Breast epithelium (tissue), 4 donors: ENCODE results near the gene TPD52L2. TPM values are rescaled to one million over a fixed set of nuclear protein-coding genes. Genes with fewer than 3 reads are reported as not detected.

ENCODE experiments used
- DNase-seq, 2 donors: peaks; one replicate each; pipeline ENCODE4 v3.0.0-alpha.2; 2019; ENCODE audit warnings: low spot score in 2 of 2
- H3K27ac ChIP-seq, 2 donors: fragments of 200-600 bp; sonication (generic) in 1 of 2; one replicate each; pipeline ENCODE4 v1.5.1; 2016 to 2019; ENCODE audit warnings: mild to moderate bottlenecking in 1 of 2
- H3K27me3 ChIP-seq, 2 donors: fragments of 200-600 bp; sonication (generic) in 1 of 2; one replicate each; pipeline versions ENCODE4 v1.5.1 to v1.6.0; 2017 to 2019; ENCODE audit warnings: control low read depth in 1 of 2, mild to moderate bottlenecking in 1 of 2
- H3K36me3 ChIP-seq: fragments of 200-600 bp; one replicate; pipeline ENCODE4 v1.5.1; 2019
- H3K4me1 ChIP-seq, 2 donors: fragments of 200-600 bp; sonication (generic); one replicate each; pipeline ENCODE4 v1.5.1; 2016 to 2019; ENCODE audit warnings: control low read depth in 1 of 2
- H3K4me3 ChIP-seq, 3 donors: fragments of 200-600 bp; sonication (generic); 1 replicate in 2 of 3; 2 replicates in 1 of 3; pipeline ENCODE4 v1.5.1; 2016 to 2019; ENCODE audit warnings: mild to moderate bottlenecking in 3 of 3, moderate library complexity in 2 of 3
- H3K9me3 ChIP-seq, 2 donors: fragments of 200-600 bp; sonication (generic) in 1 of 2; one replicate each; pipeline ENCODE4 v1.5.1; 2016 to 2019; ENCODE audit warnings: control low read depth in 1 of 2
- POLR2A ChIP-seq: fragments of 450-650 bp; IDR thresholded peaks from one replicate; pipeline ENCODE4 v1.6.1; 2016; ENCODE audit warnings: antibody characterized with exemption, mild to moderate bottlenecking, moderate library complexity
- POLR2AphosphoS5 ChIP-seq, 3 donors: sonication (generic); formaldehyde crosslinking; IDR thresholded peaks; one replicate each; pipeline ENCODE4 v1.6.1; 2017; ENCODE audit warnings: antibody characterized with exemption in 3 of 3
- intact Hi-C: fragments of 100-400 bp; cut with DNase I; formaldehyde crosslinking; loops from one replicate; pipeline ENCODE4 v1.15.1; 2023; ENCODE audit warnings: low total_unique reads
- total RNA-seq, 3 donors: library from RNA; depleted of rRNA; stranded (reverse); fragments of >200 nt; gene quantifications; one replicate each; pipeline ENCODE4 v1.1.0, GENCODE V29; 2016
- TF ChIP-seq, protein P1 (sequence below), 3 donors: fragments of 450-650 bp; IDR thresholded peaks; one replicate each; pipeline ENCODE4 v1.5.1; 2016 to 2017; ENCODE audit warnings: antibody characterized with exemption in 3 of 3, mild to moderate bottlenecking in 3 of 3, moderate library complexity in 3 of 3

The TPD52L2 gene
- total RNA-seq, 3 donors from 2014 or later = 75.1 to 146 (median 84.2) TPM

DNA sequence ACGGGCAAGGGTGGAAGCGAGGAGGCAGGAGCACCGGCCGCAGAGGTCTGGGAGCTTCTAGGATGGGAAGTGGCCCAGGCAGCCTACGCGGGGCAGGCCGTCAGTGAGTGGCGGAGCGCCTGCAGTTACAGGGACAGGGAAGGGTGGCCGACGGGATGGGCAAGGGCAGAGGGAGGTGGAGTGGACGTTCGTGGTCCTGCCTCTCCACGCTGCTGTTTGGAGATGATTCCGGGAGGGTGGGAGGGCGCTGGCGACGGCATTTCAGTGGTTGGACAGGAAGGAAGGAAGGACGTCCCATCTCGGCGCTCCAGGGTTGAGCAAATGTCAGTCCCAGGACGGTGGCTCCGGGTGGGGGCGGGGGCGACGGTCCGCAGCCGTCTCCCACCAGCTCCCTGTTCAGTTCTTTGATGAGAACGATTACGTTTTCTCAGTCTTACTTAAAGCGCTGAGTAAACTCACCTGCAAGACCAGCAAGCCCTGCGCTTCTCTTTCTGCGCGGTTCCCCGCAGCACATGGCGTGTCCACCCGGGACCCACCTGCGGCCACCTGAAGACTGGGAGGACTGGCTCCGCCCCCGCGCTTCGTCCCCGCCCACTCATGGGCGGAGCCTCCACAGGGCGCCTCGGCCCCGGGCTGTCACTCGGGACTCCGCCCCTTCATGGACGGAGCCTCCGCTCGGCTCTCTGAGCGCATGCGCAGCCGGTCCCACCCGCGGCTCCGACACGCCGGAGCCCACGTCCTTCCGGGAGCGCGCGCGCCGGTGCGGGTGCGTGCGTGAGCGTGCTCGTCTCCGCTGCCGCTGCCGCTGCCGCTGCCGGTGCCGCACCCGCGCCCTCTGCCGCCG, 29.5 kb downstream of the TPD52L2 start, which contains the start of gene DNAJC5:
Gene DNAJC5, plus strand, starts transcription at position 769 of the 844 bp plus-strand sequence. CDS start 33,220 bp downstream, outside the sequence.
- Histone ChIP-seq H3K9me3 (no peaks in the 10 kb centered on the region), H3K36me3 (no peaks in the 10 kb centered on the region), H3K4me3 (peak within 1 kb of the TSS; percentile 65 to 85 (median 66)), H3K27ac (peak within 1 kb of the TSS; percentile 76 to 91), H3K4me1 (peaks cover 7 to 18% of the 10 kb centered on the region in 2 donors), H3K27me3 (no peaks in the 10 kb centered on the region)
- peak; percentile 90 to 94 for DNase-seq
- TF ChIP-seq, protein P1, sequence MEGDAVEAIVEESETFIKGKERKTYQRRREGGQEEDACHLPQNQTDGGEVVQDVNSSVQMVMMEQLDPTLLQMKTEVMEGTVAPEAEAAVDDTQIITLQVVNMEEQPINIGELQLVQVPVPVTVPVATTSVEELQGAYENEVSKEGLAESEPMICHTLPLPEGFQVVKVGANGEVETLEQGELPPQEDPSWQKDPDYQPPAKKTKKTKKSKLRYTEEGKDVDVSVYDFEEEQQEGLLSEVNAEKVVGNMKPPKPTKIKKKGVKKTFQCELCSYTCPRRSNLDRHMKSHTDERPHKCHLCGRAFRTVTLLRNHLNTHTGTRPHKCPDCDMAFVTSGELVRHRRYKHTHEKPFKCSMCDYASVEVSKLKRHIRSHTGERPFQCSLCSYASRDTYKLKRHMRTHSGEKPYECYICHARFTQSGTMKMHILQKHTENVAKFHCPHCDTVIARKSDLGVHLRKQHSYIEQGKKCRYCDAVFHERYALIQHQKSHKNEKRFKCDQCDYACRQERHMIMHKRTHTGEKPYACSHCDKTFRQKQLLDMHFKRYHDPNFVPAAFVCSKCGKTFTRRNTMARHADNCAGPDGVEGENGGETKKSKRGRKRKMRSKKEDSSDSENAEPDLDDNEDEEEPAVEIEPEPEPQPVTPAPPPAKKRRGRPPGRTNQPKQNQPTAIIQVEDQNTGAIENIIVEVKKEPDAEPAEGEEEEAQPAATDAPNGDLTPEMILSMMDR (IDR thresholded peaks at IDR 0.05) = no peak
- TF ChIP-seq POLR2A (no peak), POLR2AphosphoS5 (IDR thresholded peaks at IDR 0.05) (peak in 1 of 3 donors; percentile 34)
- intact Hi-C loops = loop anchor here (10.0 kb wide), 1 partner anchor 80 kb away; the partner anchor contains the start of gene SAMD10

GRCh38 chr20:63895202-63895951, 30.3 kb downstream of the TPD52L2 start:
- Histone ChIP-seq H3K9me3 (no peaks in the 10 kb centered on the region), H3K27me3 (no peaks in the 10 kb centered on the region), H3K4me3 (peak overlapping the region; percentile 65 to 85 (median 66)), H3K4me1 (peaks cover 3 to 10% of the 10 kb centered on the region in 2 donors), H3K36me3 (no peaks in the 10 kb centered on the region), H3K27ac (peak overlapping the region; percentile 76 to 91)
- DNase-seq = no peak
- TF ChIP-seq POLR2AphosphoS5 (IDR thresholded peaks at IDR 0.05) = no peak
- TF ChIP-seq, protein P1 (IDR thresholded peaks at IDR 0.05) = no peak
- no peak for TF ChIP-seq POLR2A
- intact Hi-C loops = loop anchor here (10.0 kb wide), 1 partner anchor 79 kb away; the partner anchor contains the start of gene SAMD10

GRCh38 chr20:63895952-63896263, 30.8 kb downstream of the TPD52L2 start:
- intact Hi-C loops = loop anchor here (10.0 kb wide), 1 partner anchor 79 kb away; the partner anchor contains the start of gene SAMD10
- peaks cover 3 to 10% of the 10 kb centered on the region in 2 donors for H3K4me1 ChIP-seq
- H3K27ac ChIP-seq = peak overlapping the region; percentile 76 to 91

GRCh38 chr20:63896264-63897105, 31.4 kb downstream of the TPD52L2 start:
- DNase-seq = no peak
- Histone ChIP-seq H3K4me3 (peak overlapping the region; percentile 65 to 85 (median 66)), H3K9me3 (no peaks in the 10 kb centered on the region), H3K4me1 (peaks cover 3 to 10% of the 10 kb centered on the region in 2 donors), H3K27ac (peak overlapping the region; percentile 76 to 91), H3K27me3 (no peaks in the 10 kb centered on the region), H3K36me3 (no peaks in the 10 kb centered on the region)
- intact Hi-C loops = loop anchor here (10.0 kb wide), 1 partner anchor 78 kb away; the partner anchor contains the start of gene SAMD10
- TF ChIP-seq POLR2AphosphoS5 (IDR thresholded peaks at IDR 0.05) (no peak), POLR2A (no peak)
- TF ChIP-seq, protein P1 (IDR thresholded peaks at IDR 0.05) = no peak

More at GRCh38 chr20:63895952-63896263, 30.8 kb downstream of the TPD52L2 start:
- peak overlapping the region; percentile 65 to 85 (median 66) for H3K4me3 ChIP-seq
- no peaks in the 10 kb centered on the region for H3K27me3 ChIP-seq
- DNase-seq = no peak
- no peaks in the 10 kb centered on the region for H3K9me3 ChIP-seq
- H3K36me3 ChIP-seq = no peaks in the 10 kb centered on the region
- TF ChIP-seq POLR2AphosphoS5 (IDR thresholded peaks at IDR 0.05) (no peak), POLR2A (no peak)
- TF ChIP-seq, protein P1 (IDR thresholded peaks at IDR 0.05) = no peak
